SW 1271 (cell line): ENCODE results near the gene TCF12.
"Not testable (repeated sequence)": the region's sequence is repeated elsewhere in the genome, so short reads cannot be mapped to it uniquely, and the experiment has no call there.

Experiments used
- DNase-seq, 2 experiments: peaks; one replicate each; lab custom pipeline; 2025; lab: John Stamatoyannopoulos, UW

TCF12 gene

GRCh38 chr15:56978898-56979662 is 60.6 kb downstream of the TCF12 start:
- DNase-seq = peak; percentile 26 to 34

GRCh38 chr15:56980473-56980872 is 62.0 kb downstream of the TCF12 start:
- DNase-seq = no peak

GRCh38 chr15:56981160-56981559 is 62.7 kb downstream of the TCF12 start:
- no peak for DNase-seq

GRCh38 chr15:56982987-56983386 is 64.5 kb downstream of the TCF12 start:
- no peak for DNase-seq

- DNase-seq = no peak
Measured at GRCh38 chr15:56984681-56985481, 66.4 kb downstream of the TCF12 start.

GRCh38 chr15:56985856-56986255 is 67.4 kb downstream of the TCF12 start:
- no peak for DNase-seq

GRCh38 chr15:56987286-56987685 is 68.8 kb downstream of the TCF12 start:
- DNase-seq = no peak

GRCh38 chr15:56988219-56988618 is 69.8 kb downstream of the TCF12 start:
- DNase-seq = no peak

- no peak for DNase-seq
Measured at GRCh38 chr15:56989411-56989924, 71.0 kb downstream of the TCF12 start.

GRCh38 chr15:56991017-56991416 is 72.6 kb downstream of the TCF12 start:
- no peak for DNase-seq

GRCh38 chr15:56992725-56993124 is 74.3 kb downstream of the TCF12 start:
- DNase-seq = no peak

GRCh38 chr15:56994280-56994679 is 75.8 kb downstream of the TCF12 start:
- no peak for DNase-seq

GRCh38 chr15:56996093-56996492 is 77.6 kb downstream of the TCF12 start:
- DNase-seq = no peak

- DNase-seq = no peak
Measured at GRCh38 chr15:56996746-56997470, 78.5 kb downstream of the TCF12 start.

GRCh38 chr15:57003418-57003817 is 85.0 kb downstream of the TCF12 start:
- no peak for DNase-seq

- DNase-seq = no peak
Measured at GRCh38 chr15:57005244-57005643, 86.8 kb downstream of the TCF12 start.

- not testable (repeated sequence) for DNase-seq
Measured at GRCh38 chr15:57007797-57008196, 89.4 kb downstream of the TCF12 start.

GRCh38 chr15:57010724-57011123 is 92.3 kb downstream of the TCF12 start:
- DNase-seq = no peak

- no peak for DNase-seq
Measured at GRCh38 chr15:57012556-57012955, 94.1 kb downstream of the TCF12 start.

- DNase-seq = not testable (repeated sequence)
Measured at GRCh38 chr15:57014896-57015295, 96.5 kb downstream of the TCF12 start.

- DNase-seq = no peak
Measured at GRCh38 chr15:57015360-57015759, 96.9 kb downstream of the TCF12 start.

- no peak for DNase-seq
Measured at GRCh38 chr15:57015897-57016296, 97.5 kb downstream of the TCF12 start.
